Caco-2 (cell line): ENCODE measurements around the gene TRIM7. TPM values are rescaled to one million over a fixed set of nuclear protein-coding genes. Genes with fewer than 3 reads are reported as not detected.
A peak's percentile ranks its signal among the peaks of the same experiment; 100 is the strongest.

Source experiments
- BruUV-seq: library from RNA; stranded (reverse); fragments of 400-500 nt; replicated peaks from 2 replicates; lab custom pipeline; 2021; lab: Mats Ljungman, UMichigan
- CTCF ChIA-PET: fragments of 300-600 bp; sonication (Branson Sonifier 250); formaldehyde crosslinking; loops from one replicate; lab custom pipeline; 2022; ENCODE audit warnings: antibody characterized with exemption; lab: Charles Lee
- POLR2A ChIA-PET: fragments of 300-600 bp; sonication (Branson Sonifier 250); formaldehyde crosslinking; loops from one replicate; lab custom pipeline; 2022; ENCODE audit warnings: antibody characterized with exemption; lab: Charles Lee
- DNase-seq, 2 experiments: peaks; one replicate each; pipeline versions ENCODE4 v3.0.0 to v3.0.0-alpha.2; 2020 to 2022
- H3K27me3 ChIP-seq: replicated peaks from 2 replicates; pipeline ENCODE4 v1.6.0; 2011; ENCODE audit warnings: low read length; ENCODE audit not compliant: control insufficient read depth, insufficient read depth
- H3K36me3 ChIP-seq: 2 replicates; pipeline ENCODE4 v1.5.1; 2011; ENCODE audit warnings: low read length; ENCODE audit not compliant: control insufficient read depth, insufficient read depth
- H3K4me1 ChIP-seq: fragments of 250-450 bp; sonication (Bioruptor Pico); 2 replicates; pipeline ENCODE4 v1.5.1; 2020; ENCODE audit warnings: mild to moderate bottlenecking
- H3K4me3 ChIP-seq: 2 replicates; pipeline ENCODE4 v1.5.1; 2011; ENCODE audit warnings: low read depth, mild to moderate bottlenecking, control low read depth, low read length
- H3K9me3 ChIP-seq: fragments of 250-450 bp; sonication (Bioruptor Pico); 2 replicates; pipeline ENCODE4 v1.5.1; 2020; ENCODE audit warnings: mild to moderate bottlenecking, moderate library complexity
- H3K27ac Mint-ChIP-seq: one replicate; pipeline ENCODE4 v1.8.0; 2022; ENCODE audit warnings: mixed read lengths; ENCODE audit not compliant: unreplicated experiment
- H3K27me3 Mint-ChIP-seq: one replicate; pipeline ENCODE4 v1.8.0; 2022; ENCODE audit warnings: mixed read lengths; ENCODE audit not compliant: insufficient read depth, unreplicated experiment
- H3K36me3 Mint-ChIP-seq: one replicate; pipeline ENCODE4 v1.8.0; 2022; ENCODE audit warnings: mild to moderate bottlenecking, mixed read lengths; ENCODE audit not compliant: insufficient read depth, unreplicated experiment
- H3K4me1 Mint-ChIP-seq: one replicate; pipeline ENCODE4 v1.8.0; 2022; ENCODE audit warnings: low read depth, mixed read lengths; ENCODE audit not compliant: unreplicated experiment
- H3K4me3 Mint-ChIP-seq: one replicate; pipeline ENCODE4 v1.8.0; 2022; ENCODE audit warnings: mild to moderate bottlenecking, moderate library complexity, mixed read lengths; ENCODE audit not compliant: unreplicated experiment
- H3K9me3 Mint-ChIP-seq: one replicate; pipeline ENCODE4 v1.8.0; 2022; ENCODE audit warnings: mixed read lengths; ENCODE audit not compliant: unreplicated experiment
- CTCF ChIP-seq, 2 experiments: fragments of 200-600 bp in 1 of 2; IDR thresholded peaks; 1 replicate in 1 of 2; 2 replicates in 1 of 2; pipeline versions ENCODE4 v1.5.1 to v1.8.0; 2011 to 2022; ENCODE audit warnings: antibody characterized with exemption in 1 of 2, control low read depth in 1 of 2, inconsistent platforms in 1 of 2, low read depth in 1 of 2, low read length in 1 of 2, mild to moderate bottlenecking in 1 of 2, moderate library complexity in 1 of 2; ENCODE audit not compliant: insufficient read depth in 1 of 2, severe bottlenecking in 1 of 2, unreplicated experiment in 1 of 2
- intact Hi-C: fragments of 100-400 bp; cut with micrococcal nuclease; formaldehyde crosslinking; loops from one replicate; pipeline ENCODE4 v1.10.0; 2022; ENCODE audit not compliant: unreplicated experiment
- total RNA-seq: library from RNA; stranded (reverse); gene quantifications from 2 replicates; pipeline ENCODE4 v1.2.3, GENCODE V29; 2022

Gene TRIM7
- total RNA-seq, 1 experiment from 2014 or later = 0.86 TPM

- DNase-seq = no peak
- Mint-ChIP-seq H3K27ac (no peak overlapping the region), H3K36me3 (peaks cover 32% of the 10 kb centered on the region), H3K4me3 (peak overlapping the region; percentile 82), H3K9me3 (no peaks in the 10 kb centered on the region), H3K27me3 (peaks cover 15% of the 10 kb centered on the region), H3K4me1 (peaks cover 39% of the 10 kb centered on the region)
- Histone ChIP-seq H3K36me3 (no peaks in the 10 kb centered on the region), H3K9me3 (no peaks in the 10 kb centered on the region), H3K27me3 (no peaks in the 10 kb centered on the region; the same call in 1 of the 2 replicates), H3K4me1 (no peaks in the 10 kb centered on the region), H3K4me3 (no peak overlapping the region)
- BruUV-seq = no TSS peak
- intact Hi-C loops = no loop called here
- TF ChIP-seq CTCF (IDR thresholded peaks at IDR 0.05; ENCODE audit: insufficient read depth in 1 of 2, low read depth in 1 of 2, low read length in 1 of 2, severe bottlenecking in 1 of 2, unreplicated experiment in 1 of 2) = no peak
- ChIA-PET POLR2A (no interaction called here), CTCF (interaction anchor here (0.6 kb wide), 1 partner anchor 23 kb away, joined by 3 read pairs; no protein-coding TSS in a partner anchor)
These were observed 1.8 kb downstream of the TRIM7 start for GRCh38 chr5:181203093-181203711.

- H3K36me3 ChIP-seq = no peaks in the 10 kb centered on the region
- H3K9me3 ChIP-seq = no peaks in the 10 kb centered on the region
- intact Hi-C loops = no loop called here
- no peak for TF ChIP-seq CTCF (IDR thresholded peaks at IDR 0.05; ENCODE audit: insufficient read depth in 1 of 2, low read depth in 1 of 2, low read length in 1 of 2, severe bottlenecking in 1 of 2, unreplicated experiment in 1 of 2)
- no peak for DNase-seq
- Mint-ChIP-seq H3K9me3 (no peaks in the 10 kb centered on the region), H3K36me3 (peaks cover 8% of the 10 kb centered on the region), H3K27ac (no peak overlapping the region), H3K4me3 (no peak overlapping the region), H3K27me3 (peaks cover 2% of the 10 kb centered on the region), H3K4me1 (peaks cover 24% of the 10 kb centered on the region)
- H3K4me3 ChIP-seq = no peak overlapping the region
- BruUV-seq = no TSS peak
- ChIA-PET CTCF (no interaction called here), POLR2A (no interaction called here)
- H3K27me3 ChIP-seq = no peaks in the 10 kb centered on the region; the same call in 1 of the 2 replicates
- H3K4me1 ChIP-seq = peaks cover 8% of the 10 kb centered on the region; the same call in 1 of the 2 replicates
These were observed 4.2 kb downstream of the TRIM7 start for GRCh38 chr5:181200816-181201215.

GRCh38 chr5:181199881-181200638, 4.9 kb downstream of the TRIM7 start:
- Histone ChIP-seq H3K36me3 (no peaks in the 10 kb centered on the region), H3K27me3 (no peaks in the 10 kb centered on the region; the same call in 1 of the 2 replicates), H3K4me1 (peaks cover 8% of the 10 kb centered on the region; the same call in 1 of the 2 replicates), H3K9me3 (no peaks in the 10 kb centered on the region), H3K4me3 (no peak overlapping the region)
- Mint-ChIP-seq H3K9me3 (no peaks in the 10 kb centered on the region), H3K36me3 (peaks cover 5% of the 10 kb centered on the region), H3K4me3 (no peak overlapping the region), H3K27ac (no peak overlapping the region), H3K27me3 (no peaks in the 10 kb centered on the region), H3K4me1 (peaks cover 21% of the 10 kb centered on the region)
- BruUV-seq = no TSS peak
- TF ChIP-seq CTCF (IDR thresholded peaks at IDR 0.05; ENCODE audit: insufficient read depth in 1 of 2, low read depth in 1 of 2, low read length in 1 of 2, severe bottlenecking in 1 of 2, unreplicated experiment in 1 of 2) = no peak
- DNase-seq = no peak
- CTCF ChIA-PET = no interaction called here
- POLR2A ChIA-PET = no interaction called here
- intact Hi-C loops = no loop called here
